Dedifferentiated amniotic fluid mesenchymal stem cell (primary cell): ENCODE measurements around the gene SEC61B.

Experiments used
- DNase-seq: peaks from one replicate; pipeline ENCODE4 v3.0.0-alpha.2; 2016; ENCODE audit errors: extremely low spot score

Gene SEC61B

DNA sequence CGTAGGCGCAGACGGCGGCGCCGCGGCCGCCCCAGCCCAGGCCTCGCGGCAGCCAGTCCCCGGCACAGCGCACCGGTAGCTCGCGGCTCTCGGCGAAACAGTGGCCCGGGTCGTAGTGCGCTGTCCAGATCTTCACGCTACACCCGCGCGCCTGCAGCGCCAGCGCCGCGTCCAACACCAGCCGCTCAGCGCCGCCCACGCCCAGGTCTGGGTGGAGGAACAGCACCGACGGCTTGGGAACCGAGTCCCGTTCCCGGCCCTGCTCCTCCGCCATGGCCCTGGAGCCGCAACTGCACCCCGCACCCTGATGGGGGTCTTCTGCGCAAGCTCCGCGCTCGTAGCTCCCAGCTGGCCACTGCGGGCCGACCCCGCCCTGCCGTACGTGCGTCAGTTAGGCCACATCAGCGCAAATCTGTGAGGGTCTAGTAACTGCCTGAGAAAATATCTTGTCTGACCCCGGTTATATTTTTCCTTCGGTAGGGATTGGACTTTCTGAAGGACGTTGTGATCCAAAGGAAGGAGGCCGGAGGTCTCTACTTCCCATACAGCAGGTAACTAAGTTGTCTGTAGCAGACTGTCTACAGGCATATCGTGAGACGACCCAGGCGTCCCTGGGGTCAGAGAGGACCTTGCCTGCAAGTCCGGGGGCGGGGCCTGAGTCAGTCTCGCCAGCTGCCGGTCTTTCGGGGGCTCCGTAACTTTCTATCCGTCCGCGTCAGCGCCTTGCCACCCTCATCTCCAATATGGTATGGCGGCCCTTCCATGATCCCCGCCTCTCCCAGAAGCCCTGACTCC, at the start of gene SEC61B, which contains the start of gene ALG2:
Gene SEC61B (plus strand): TSS at position 662 of the 795 bp plus-strand sequence. CDS start 82 bp downstream, at position 744.
Gene ALG2 (minus strand): TSS at position 322 of the 795 bp plus-strand sequence. CDS start 48 bp downstream, at position 274.
- peak; percentile 92 for DNase-seq

- DNase-seq = no peak
Measured at GRCh38 chr9:99173570-99174504, 48.2 kb upstream of the SEC61B start.

DNA sequence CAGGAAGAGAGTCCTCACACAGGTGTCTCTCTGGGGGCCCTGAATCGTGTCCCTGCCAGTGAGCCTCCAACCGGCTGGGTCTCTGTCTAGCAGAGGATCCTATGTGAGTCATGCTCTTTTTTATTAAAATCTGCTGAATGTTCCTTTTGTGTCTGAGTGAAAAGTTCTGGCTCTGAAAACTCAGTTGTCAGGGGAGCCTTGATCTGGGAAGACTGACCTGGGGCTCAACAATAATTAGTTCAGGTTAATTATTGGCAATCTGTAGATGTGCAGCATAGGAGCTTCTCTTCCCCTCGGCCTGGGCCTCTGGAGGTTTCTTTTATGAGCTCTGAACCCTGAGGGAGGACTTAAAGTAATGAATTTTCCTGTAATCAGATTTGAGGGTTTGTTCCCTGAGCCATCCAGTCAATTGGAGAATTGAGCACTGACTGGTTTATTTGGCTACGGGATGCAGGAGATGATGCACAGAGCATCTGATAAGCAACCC, 45.5 kb upstream of the SEC61B start:
- no peak for DNase-seq

DNA sequence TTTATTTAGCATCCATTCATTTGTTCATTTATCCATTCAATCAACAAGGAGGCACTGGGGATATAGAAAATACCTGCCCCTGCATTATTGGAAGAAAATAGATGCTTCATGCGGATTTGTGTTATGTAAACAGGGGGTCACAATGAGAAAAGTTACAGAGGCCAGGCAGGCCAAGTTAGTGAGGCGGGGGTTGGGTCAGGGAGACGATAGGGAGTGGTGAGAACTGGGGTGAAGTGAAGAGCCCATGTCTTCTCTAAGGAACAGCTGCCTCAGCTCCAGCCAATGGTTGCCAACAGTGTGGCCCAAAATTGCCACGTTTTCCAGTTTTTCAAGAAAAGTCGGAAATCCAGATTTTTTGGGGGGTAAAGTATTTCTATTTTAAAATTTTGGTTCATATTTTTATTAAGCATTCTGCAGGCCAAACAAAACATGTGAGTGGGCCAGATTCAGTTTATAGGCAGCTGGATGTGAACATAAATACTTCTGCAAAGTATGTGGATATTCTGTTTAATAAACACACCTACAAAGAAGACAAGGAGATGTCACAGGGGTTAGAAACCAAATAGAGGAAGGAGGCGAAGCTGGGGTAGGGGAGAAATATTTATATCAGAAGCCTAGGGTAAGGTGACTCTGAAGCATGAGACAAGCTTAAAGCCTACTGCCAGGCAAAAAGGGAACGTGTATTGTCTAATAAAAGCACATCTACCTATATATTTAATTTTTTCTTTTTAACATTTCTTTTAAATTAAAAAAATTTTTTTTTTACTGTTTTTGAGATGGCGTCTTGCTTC, 44.3 kb upstream of the SEC61B start:
- DNase-seq = no peak

DNA sequence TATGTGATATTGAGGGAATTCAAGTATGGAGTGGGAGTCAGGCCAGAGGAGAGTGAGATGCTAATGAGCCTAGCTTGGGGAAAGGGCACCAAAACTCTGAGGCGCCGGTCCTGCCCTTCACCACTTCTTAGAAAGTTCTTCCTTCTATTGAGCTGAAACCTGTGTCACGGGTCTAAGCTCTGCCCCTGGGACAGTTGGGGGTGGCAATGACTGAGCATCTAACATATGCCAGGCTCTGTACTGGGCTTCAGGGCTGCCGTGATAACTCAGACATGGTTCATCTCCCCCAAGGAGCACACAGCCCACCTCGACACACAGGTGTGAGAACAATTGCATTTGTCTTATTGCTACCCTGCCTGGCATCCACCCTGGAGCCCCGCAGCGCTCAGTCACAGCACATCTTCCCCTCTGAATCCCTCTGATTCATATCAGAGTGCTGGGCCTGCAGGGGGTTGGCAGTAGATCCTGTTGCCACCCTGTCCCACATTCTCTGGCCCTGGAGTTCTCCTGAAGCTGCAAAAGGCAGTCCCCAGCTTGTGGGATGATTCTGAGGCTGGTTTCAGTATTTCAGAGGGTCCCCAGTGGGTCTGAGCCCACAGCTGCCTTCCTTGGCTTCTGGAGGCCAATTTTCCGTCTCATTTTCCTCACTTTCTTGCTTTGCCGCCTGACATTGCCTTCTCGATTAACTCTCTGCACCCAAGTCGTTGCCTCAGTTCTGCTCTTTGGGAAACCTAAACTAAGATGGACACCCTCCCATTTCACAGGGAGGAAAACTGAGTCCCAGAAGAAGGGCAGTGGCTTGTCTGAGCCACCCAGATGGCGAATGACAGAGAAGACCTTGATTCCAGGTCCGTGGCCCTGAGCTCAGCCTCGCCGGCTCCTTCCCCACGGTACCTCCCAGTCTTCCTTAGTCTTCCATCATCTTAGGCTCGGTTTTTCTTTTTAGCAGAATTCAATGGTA, 42.9 kb upstream of the SEC61B start:
- DNase-seq = no peak

DNA sequence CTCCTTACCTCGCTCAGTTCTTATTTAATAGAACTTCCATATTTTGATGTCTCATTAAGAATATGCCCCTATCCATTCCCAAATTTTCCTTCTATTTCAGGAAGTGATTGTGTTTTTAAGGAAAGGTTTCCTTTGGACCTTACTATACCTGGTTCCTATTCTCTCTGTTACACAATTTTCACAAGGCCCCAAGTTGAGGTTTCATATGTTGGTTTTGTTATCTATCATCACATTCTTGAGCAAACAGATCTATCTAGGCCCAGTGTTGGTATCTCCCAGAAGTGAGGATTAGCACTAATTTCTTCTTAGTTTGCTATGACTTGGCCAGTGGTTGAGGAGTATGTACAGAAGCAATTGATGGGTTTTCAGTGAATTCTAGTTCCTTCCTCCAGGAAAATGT, 41.9 kb upstream of the SEC61B start:
- no peak for DNase-seq

- DNase-seq = no peak
Measured at GRCh38 chr9:99180662-99181061, 41.4 kb upstream of the SEC61B start.

DNA sequence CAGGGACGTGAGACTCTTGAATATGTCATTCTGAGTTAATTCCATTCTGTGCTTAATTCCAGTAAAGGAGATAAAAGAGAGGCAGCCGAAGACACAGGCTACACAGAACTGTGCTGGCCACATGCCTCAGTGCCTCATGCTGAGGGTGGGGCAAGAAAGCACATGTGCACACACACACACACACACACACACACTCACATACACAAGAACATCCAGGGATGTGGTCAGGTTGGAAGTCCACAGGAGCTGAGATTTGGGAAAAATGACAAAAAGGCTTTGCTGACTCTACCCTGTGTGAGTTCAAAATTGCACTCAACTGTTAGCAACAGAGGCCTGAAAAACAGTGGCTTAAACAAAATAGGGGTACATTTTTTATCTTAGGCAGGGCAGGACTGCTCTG, 40.9 kb upstream of the SEC61B start:
- DNase-seq = no peak

DNA sequence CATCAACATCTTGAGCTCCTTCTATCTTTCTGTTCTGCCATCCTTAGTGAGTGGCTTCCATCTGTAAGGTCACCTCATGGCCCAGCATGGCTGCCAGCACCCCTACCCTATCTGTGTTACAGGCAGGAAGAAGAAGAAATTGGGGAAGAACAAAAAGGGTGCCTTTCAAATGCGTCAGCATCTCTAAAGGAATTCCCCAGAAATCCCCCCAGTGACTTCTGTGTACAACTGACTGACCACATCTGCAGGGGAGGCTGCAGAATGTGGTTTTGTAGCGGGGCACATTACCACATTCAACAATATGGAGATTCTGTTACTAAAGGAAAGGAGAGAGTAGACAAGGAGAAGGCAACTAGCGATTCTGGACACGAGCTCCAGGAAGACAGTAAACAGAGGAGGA, 40.5 kb upstream of the SEC61B start:
- no peak for DNase-seq

- DNase-seq = no peak
Measured at GRCh38 chr9:99182356-99182755, 39.7 kb upstream of the SEC61B start.

DNA sequence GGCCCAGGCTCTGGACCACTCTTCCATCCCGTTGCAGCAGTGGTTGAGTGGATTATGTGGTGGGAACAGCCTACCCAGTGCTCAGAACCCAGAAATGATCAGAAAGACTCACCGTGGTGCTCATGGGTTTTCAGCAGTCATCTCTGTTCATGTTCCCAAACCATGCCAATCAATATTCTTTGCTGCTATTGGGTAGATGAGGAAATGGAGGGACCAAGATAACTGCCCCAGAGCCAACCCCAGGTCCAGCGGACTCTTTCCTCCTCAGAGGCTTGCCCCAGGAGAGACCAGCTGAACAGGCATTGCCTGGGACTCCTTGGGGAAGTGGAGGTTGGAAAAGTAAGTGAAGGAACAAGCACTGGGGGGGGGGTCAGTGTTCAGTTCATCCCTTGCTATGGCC, 38.5 kb upstream of the SEC61B start:
- no peak for DNase-seq

- DNase-seq = no peak
Measured at GRCh38 chr9:99184110-99184474, 38.0 kb upstream of the SEC61B start.

GRCh38 chr9:99184475-99185347, 37.4 kb upstream of the SEC61B start:
- DNase-seq = peak; percentile 84

GRCh38 chr9:99185348-99185632, 36.8 kb upstream of the SEC61B start:
- DNase-seq = no peak

DNA sequence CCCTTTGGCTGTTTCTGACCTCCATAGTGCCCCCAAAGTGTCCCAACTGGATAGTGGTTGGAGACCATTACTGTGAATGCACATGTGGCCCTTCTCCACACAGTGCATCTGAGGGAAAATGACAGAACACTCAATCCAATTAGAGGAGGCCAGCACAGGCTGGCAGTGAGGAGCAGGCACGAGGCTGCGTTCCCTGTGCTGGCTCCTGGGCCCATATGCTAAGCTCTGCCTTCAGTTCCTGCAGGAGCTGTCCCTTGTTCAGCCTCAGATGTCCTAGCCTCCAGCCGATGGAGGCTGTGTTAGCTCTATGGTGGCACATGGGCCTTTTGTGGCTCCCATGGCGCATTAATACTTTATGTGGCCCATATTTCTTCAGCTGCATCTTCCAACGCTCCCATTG, 36.1 kb upstream of the SEC61B start:
- no peak for DNase-seq

DNA sequence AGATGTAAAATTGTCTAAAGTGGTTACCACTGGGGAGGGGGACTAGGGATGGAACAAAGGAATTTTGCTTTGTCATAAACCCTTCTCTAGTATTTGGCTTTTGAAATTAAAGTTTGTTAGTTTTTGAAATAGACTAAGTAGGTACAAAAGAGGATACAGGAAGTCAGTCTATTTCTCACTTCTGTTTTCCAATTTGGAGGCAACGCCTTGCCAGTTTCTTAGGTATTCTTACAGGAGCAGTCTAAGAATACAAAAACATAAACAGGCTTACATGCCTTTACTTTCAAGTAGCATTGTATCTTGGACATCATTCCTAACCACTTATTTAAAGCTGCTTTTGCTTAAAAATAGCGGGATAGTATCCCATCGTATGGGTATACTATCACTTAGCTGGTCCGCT, 34.8 kb upstream of the SEC61B start:
- DNase-seq = no peak

- no peak for DNase-seq
Measured at GRCh38 chr9:99189186-99189585, 32.9 kb upstream of the SEC61B start.

DNA sequence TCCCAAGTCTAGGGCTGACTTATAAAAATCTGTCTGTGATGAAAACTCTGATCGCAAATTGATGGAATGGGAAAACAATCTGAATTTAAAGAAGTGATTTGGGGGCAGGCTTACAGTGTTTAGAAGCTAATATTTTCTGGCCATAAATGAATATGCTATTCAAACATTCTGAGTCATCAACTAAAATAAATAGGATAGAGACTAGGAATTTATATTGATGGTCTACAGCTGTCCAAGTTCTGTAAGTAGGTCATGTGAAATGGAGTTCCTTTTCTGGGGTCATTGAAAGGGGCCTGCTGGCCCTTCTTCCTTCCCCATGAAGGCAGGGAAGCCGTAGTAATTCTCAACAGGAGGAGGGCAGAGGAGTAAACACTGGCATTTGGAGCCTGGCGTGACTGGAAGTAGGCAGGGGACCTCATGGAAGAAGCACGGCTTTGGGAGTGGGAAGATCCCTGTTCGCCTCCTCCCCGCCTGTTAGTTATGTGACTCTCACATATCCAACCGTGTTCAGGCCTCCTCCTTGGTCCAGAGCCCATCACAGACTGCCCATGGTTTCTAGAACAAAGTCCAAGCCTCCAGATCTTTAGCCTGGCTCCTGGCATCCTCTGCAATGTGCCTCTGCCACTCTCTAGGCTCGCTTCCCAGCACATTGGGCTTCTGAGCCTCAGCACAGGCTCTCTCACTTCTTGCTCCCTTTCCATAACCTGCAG, 32.0 kb upstream of the SEC61B start:
- DNase-seq = no peak

DNA sequence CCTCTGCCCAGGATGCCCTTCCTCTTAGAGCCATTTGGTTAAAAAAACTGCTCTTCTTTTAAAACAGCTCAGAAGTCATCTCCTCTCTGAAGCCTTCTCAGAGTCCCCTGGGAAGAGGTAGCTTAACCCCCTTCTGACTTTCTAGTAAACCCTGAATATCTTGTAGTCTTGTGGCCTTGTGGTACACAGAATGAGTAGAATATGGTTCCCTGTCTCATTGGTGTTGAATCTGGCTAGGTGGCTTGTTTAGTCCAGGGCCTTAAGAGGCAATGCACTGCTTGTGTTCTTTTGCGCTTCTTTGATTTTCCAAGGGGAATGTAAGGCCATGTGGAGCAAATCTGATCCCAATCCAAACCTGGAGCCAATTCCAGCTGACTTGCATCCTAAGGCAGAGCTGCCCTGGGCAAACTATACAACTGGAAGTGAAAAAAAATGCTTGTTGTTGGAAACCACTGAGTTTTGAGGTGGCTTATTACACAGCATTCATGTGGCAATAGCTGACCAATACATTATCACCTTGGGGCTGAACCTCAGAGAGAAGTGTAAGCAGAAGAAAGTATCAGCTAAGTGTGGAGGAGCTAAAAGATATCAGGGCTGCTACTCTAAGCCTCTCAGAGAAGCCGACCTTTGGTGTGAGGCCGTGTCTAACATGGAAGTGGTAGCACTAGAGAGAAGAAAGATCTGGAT, 31.3 kb upstream of the SEC61B start:
- no peak for DNase-seq
